Psoas muscle (tissue), 8 donors: ENCODE results near the gene TBC1D21. TPM values are rescaled to one million over a fixed set of nuclear protein-coding genes. Genes with fewer than 3 reads are reported as not detected.

Experiments
- ATAC-seq, 4 donors: fragments of 200-7000 bp; cut with Tn5 transposase; one replicate each; pipeline ENCODE4 v1.9.1; 2020; ENCODE audit warnings: moderate library complexity in 3 of 4, mild to moderate bottlenecking in 2 of 4
- DNase-seq, 2 donors: peaks; one replicate each; pipeline ENCODE4 v3.0.0-alpha.2; 2020
- H3K27ac ChIP-seq: fragments of 200-600 bp; one replicate; pipeline ENCODE4 v1.8.0; 2022
- H3K27me3 ChIP-seq, 3 donors: fragments of 200-600 bp in 1 of 3; one replicate each; pipeline versions ENCODE4 v1.6.1 to v1.8.0; 2013 to 2022; ENCODE audit warnings: low read length in 2 of 3, mild to moderate bottlenecking in 2 of 3, moderate library complexity in 1 of 3; ENCODE audit not compliant: insufficient read depth in 3 of 3
- H3K36me3 ChIP-seq, 2 donors: fragments of 200-600 bp in 1 of 2; one replicate each; pipeline versions ENCODE4 v1.6.1 to v1.8.0; 2013 to 2022; ENCODE audit warnings: low read depth in 1 of 2, mild to moderate bottlenecking in 1 of 2, moderate library complexity in 1 of 2; ENCODE audit not compliant: insufficient read depth in 1 of 2
- H3K4me1 ChIP-seq: fragments of 200-600 bp; one replicate; pipeline ENCODE4 v1.8.0; 2022
- H3K4me3 ChIP-seq: fragments of 200-600 bp; one replicate; pipeline ENCODE4 v1.8.0; 2022; ENCODE audit warnings: mild to moderate bottlenecking
- H3K9me3 ChIP-seq: fragments of 200-600 bp; one replicate; pipeline ENCODE4 v1.8.0; 2022
- CTCF ChIP-seq: fragments of 200-600 bp; IDR thresholded peaks from one replicate; pipeline ENCODE4 v1.8.0; 2022; ENCODE audit warnings: antibody characterized with exemption
- WGBS, 3 donors: extraction: QIAGEN DNeasy Blood & Tissue Kit; methylation state at CpG; one replicate each; pipeline versions ENCODE4 v1.1.6 to v1.1.7; 2013; 5-methylcytosine and 5-hydroxymethylcytosine counted together
- intact Hi-C, 2 donors: fragments of 100-400 bp; cut with DNase I; formaldehyde crosslinking; loops; one replicate each; pipeline versions ENCODE4 v1.11.0 to v1.14.2; 2022
- polyA plus RNA-seq, 3 donors: library from polyadenylated mRNA; stranded (reverse); fragments of 200-250 nt; gene quantifications; one replicate each; pipeline ENCODE4 v1.2.3, GENCODE V29; 2013
- total RNA-seq, 4 donors: library from RNA; stranded (reverse); fragmentation: NEBNext Ultra II Directional in 2 of 4; extraction: Animal tissue kit (Norgen Biotek cat#: 25700) in 2 of 4; gene quantifications; one replicate each; pipeline versions ENCODE4 v1.2.1 to v1.2.4, GENCODE V29; 2021 to 2023
- donor health status: healthy with polysubstance abuse.
- donor health status: DM: no; HTN: no; CAD: no; lungs with moderate emphysema.
- donor health status: Bipolar disorder and iron deficiency.
- donor health status: healthy.
- donor health status: DM: yes; HTN: yes; CAD: no.
- donor health status: DM: no; HTN: no; CAD: no.
- donor health status: DM: no; HTN: no; CAD: no.
- donor health status: DM: yes; HTN: yes; CAD: no.

Gene TBC1D21
- total and polyA plus RNA-seq, 7 donors, result not detected

DNA sequence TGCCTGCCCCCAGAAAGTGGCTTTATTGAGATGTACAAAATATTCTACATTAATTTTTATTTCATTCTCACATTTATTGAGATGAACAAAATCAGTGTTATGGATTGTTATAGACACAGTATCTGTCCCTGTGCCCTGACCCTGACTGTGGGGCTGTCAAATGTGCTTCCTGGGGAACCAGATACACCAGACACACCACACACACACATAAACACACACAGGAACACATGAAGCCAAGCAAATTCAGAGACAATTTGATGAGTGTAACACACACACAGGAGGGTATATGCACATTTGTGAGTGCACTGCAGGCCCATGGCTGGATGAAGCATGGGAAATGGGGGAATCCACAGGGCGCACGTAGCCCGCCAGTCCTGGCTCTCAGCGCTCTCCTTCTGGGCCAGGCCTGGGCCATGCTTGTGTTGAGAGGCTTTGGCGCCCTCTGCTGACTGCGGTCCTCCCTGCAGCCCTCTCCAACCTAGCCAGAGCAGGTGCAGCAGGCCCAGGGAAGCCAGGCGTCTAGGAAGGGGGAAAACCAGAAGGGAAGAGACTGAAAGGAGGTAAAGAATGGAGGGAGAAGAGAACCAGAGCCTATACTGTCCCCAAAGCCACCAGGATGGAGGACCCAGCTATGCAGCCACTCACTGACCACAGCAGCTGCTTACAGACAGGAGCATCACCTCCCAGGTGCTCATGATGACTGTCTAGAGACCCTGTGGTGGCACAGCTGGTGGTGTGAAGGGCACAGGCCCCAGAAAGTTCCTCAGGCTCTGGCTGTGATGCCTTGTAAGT is 34.9 kb downstream of the TBC1D21 start:
- DNase-seq (peak; percentile 84 to 91), ATAC-seq (peak; percentile 96 to 100 (median 98))
- Histone ChIP-seq H3K36me3 (no peaks in the 10 kb centered on the region), H3K4me1 (no peaks in the 10 kb centered on the region), H3K27me3 (peaks cover 0 to 2% (median 0%) of the 10 kb centered on the region in 3 donors), H3K4me3 (no peak overlapping the region), H3K9me3 (no peaks in the 10 kb centered on the region), H3K27ac (no peak overlapping the region)
- 3 to 15% (median 5%) methylated on average over 7 of the region's 7 CpGs for WGBS, 3 donors
- intact Hi-C loops, result loop anchor here (1.0 to 10.0 kb wide), 4 partner anchors 33 to 193 kb away; no protein-coding TSS in a partner anchor
- TF ChIP-seq CTCF, result peak; percentile 90

DNA sequence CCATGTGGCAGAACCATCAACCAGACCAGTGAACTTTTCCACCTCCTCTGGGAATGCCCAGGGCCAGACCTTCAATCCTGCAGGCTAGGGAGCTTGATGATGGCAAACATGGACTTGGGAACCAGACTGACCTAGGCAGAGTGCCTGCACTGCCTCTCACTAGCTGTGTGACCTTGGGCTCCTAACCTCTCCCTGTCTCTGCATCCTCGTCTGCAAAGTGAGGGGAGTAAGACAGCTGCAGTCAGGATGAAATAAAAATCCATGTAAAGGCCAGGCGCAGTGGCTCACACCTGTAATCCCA is 35.4 kb downstream of the TBC1D21 start:
- DNase-seq, result no peak
- H3K27me3 ChIP-seq, result peaks cover 0 to 2% (median 0%) of the 10 kb centered on the region in 3 donors
- 92 to 97% (median 96%) methylated on average over 2 of the region's 2 CpGs for WGBS, 3 donors
- intact Hi-C loops, result loop anchor here (1.0 to 10.0 kb wide), 4 partner anchors 34 to 194 kb away; no protein-coding TSS in a partner anchor
- no peak overlapping the region for H3K27ac ChIP-seq
- ATAC-seq, result no peak
- H3K4me3 ChIP-seq, result no peak overlapping the region
- H3K4me1 ChIP-seq, result no peaks in the 10 kb centered on the region
- TF ChIP-seq CTCF, result no peak
- no peaks in the 10 kb centered on the region for H3K36me3 ChIP-seq
- no peaks in the 10 kb centered on the region for H3K9me3 ChIP-seq

- WGBS, 3 donors, result 82 to 95% (median 91%) methylated on average over 2 of the region's 2 CpGs
- no peaks in the 10 kb centered on the region for H3K4me1 ChIP-seq
These were observed 36.3 kb downstream of the TBC1D21 start for GRCh38 chr15:73909651-73910050.

DNA sequence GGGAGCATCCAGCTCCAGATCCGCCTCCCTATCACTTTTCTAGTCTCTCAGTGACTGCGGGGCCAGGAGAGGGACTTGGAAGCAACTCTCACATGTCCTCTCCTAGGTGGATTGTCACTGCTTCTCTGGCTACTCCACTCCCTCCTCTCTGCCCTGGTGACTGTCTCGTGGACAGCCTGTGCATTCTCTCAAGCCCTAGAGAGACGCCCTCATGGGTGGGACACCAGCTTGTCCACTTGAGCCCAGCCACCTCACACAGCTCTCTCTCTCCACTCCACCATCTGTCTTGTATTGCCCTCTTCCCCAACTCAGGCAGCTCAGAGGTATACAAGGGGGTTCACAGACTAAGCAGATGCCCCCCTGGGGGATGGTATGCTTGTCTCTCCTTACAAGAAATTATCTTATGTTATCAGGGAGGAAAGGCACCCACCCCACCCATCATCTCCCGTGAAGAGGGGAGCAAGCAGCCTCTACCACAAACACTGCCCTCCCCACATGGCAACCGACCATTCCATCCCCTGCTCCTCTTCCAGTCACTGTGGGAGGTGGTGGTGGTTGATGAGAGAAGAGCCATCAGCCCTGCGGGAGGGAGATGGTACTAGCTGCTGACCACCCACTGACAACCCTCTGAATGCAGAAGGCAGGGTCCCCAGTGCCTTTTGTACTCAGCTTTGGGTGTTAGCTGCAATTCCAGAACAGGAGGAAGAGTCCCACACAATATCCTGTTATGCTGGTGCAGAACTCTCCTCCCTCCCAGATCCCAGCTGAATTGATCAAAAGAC is 37.3 kb downstream of the TBC1D21 start:
- TF ChIP-seq CTCF, result no peak
- ATAC-seq (no peak), DNase-seq (peak in 1 of 2 donors; percentile 36)
- Histone ChIP-seq H3K27me3 (peaks cover 0 to 2% (median 0%) of the 10 kb centered on the region in 3 donors), H3K9me3 (no peaks in the 10 kb centered on the region), H3K4me1 (no peaks in the 10 kb centered on the region), H3K4me3 (no peak overlapping the region), H3K36me3 (no peaks in the 10 kb centered on the region), H3K27ac (no peak overlapping the region)
- intact Hi-C loops, result loop anchor here in 1 of 2 donors (10.0 kb wide), 1 partner anchor 346 kb away; no protein-coding TSS in a partner anchor
- WGBS, 3 donors, result 68 to 78% (median 72%) methylated on average over 7 of the region's 7 CpGs

More at GRCh38 chr15:73909651-73910050, 36.3 kb downstream of the TBC1D21 start:
- Histone ChIP-seq H3K27me3 (peaks cover 0 to 2% (median 0%) of the 10 kb centered on the region in 3 donors), H3K4me3 (no peak overlapping the region), H3K9me3 (no peaks in the 10 kb centered on the region), H3K27ac (no peak overlapping the region), H3K36me3 (no peaks in the 10 kb centered on the region)
- DNase-seq, result peak in 1 of 2 donors; percentile 3
- no peak for TF ChIP-seq CTCF
- intact Hi-C loops, result loop anchor here (2.0 to 10.0 kb wide), 4 partner anchors 35 to 345 kb away; no protein-coding TSS in a partner anchor
- ATAC-seq, result no peak
